Prostate gland (tissue), 2 donors: Measurements from ENCODE around the gene CAPZA2.

Experiments used
- POLR2A ChIP-seq: fragments of 450-650 bp; IDR thresholded peaks from one replicate; pipeline ENCODE4 v1.6.1; 2016; ENCODE audit warnings: antibody characterized with exemption, mild to moderate bottlenecking
- POLR2AphosphoS5 ChIP-seq: sonication (generic); formaldehyde crosslinking; IDR thresholded peaks from one replicate; pipeline ENCODE4 v1.6.1; 2017; ENCODE audit warnings: antibody characterized with exemption
- TF ChIP-seq, protein P1 (sequence below), 4 experiments: fragments of 200-600 bp in 2 of 4; fragments of 450-650 bp in 2 of 4; sonication (generic) in 2 of 4; IDR thresholded peaks; 1 replicate in 3 of 4; 2 replicates in 1 of 4; pipeline ENCODE4 v1.5.1; 2016 to 2019; ENCODE audit warnings: antibody characterized with exemption in 4 of 4, mild to moderate bottlenecking in 2 of 4, moderate library complexity in 2 of 4

- TF ChIP-seq, protein P1, sequence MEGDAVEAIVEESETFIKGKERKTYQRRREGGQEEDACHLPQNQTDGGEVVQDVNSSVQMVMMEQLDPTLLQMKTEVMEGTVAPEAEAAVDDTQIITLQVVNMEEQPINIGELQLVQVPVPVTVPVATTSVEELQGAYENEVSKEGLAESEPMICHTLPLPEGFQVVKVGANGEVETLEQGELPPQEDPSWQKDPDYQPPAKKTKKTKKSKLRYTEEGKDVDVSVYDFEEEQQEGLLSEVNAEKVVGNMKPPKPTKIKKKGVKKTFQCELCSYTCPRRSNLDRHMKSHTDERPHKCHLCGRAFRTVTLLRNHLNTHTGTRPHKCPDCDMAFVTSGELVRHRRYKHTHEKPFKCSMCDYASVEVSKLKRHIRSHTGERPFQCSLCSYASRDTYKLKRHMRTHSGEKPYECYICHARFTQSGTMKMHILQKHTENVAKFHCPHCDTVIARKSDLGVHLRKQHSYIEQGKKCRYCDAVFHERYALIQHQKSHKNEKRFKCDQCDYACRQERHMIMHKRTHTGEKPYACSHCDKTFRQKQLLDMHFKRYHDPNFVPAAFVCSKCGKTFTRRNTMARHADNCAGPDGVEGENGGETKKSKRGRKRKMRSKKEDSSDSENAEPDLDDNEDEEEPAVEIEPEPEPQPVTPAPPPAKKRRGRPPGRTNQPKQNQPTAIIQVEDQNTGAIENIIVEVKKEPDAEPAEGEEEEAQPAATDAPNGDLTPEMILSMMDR (IDR thresholded peaks at IDR 0.05): no peak
- TF ChIP-seq POLR2AphosphoS5 (no peak), POLR2A (no peak)
Observed at GRCh38 chr7:116957874-116958273, 95.5 kb downstream of the CAPZA2 start.
